Amygdala (tissue), 56 donors: ENCODE measurements around the gene CHN1.

Experiments used
- DNase-seq, 56 donors: peaks; one replicate each; lab custom pipeline; 2025; lab: John Stamatoyannopoulos, UW

CHN1 gene

GRCh38 chr2:174750923-174751441 lies 254.2 kb downstream of the CHN1 start:
- DNase-seq = no peak

DNA sequence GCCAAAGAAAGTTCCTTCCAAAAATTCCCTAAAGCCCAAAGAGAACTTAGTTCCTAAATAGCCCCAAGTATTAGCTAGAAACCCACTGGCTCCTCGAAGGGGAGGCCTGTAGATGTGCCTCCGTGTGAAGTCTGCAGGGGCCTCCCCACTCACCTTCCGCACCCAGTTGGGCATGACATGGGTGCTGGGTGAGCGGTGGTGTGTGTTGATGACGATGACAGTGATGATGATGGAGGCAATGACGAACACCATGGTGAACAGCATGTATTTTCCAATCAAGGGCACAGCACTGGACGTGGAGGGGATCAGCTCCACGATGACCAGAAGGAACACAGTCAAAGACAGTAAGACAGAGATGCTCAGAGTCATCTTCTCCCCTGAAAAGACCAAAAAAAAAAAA lies 255.4 kb downstream of the CHN1 start:
- no peak for DNase-seq

DNA sequence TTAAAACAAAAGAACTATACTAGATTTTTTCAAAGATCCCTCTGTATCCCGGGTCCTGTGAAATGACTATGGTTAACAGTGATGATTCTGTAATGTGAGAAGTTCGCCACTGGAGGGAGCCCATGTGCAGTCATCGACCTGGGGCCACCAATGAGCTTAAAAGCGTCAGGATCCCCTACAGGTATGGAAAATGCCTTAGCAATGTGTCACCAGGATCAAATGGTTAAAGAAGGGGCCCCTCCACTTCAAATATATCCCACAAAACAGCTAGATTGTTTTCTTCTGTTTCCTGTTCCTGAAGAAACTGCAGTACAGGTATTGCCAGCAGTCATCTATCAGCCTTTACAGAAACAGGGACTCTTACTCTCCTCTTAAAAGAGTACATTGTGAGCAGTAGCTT lies 256.2 kb downstream of the CHN1 start:
- peak in 43 of 56 donors; percentile 2 to 73 (median 27) for DNase-seq
